Body of pancreas (tissue), 4 donors: Measurements from ENCODE around the gene CUL4A. TPM values are rescaled to one million over a fixed set of nuclear protein-coding genes. Genes with fewer than 3 reads are reported as not detected.

ENCODE experiments used
- ATAC-seq: fragments of 150-250 bp; one replicate; pipeline ENCODE4 v1.9.1; 2016
- DNase-seq, 4 donors: peaks; one replicate each; pipeline ENCODE4 v3.0.0-alpha.2; 2019
- H3K27ac ChIP-seq, 4 donors: fragments of 200-600 bp; sonication (generic); 1 replicate in 3 of 4; 2 replicates in 1 of 4; pipeline versions ENCODE4 v1.5.1 to v1.6.1; 2016 to 2019; ENCODE audit warnings: mild to moderate bottlenecking in 1 of 4, mixed read lengths in 1 of 4, moderate library complexity in 1 of 4
- H3K27me3 ChIP-seq, 2 donors: fragments of 200-600 bp; sonication (generic); one replicate each; pipeline ENCODE4 v1.6.0; 2016; ENCODE audit warnings: mild to moderate bottlenecking in 1 of 2
- H3K36me3 ChIP-seq, 2 donors: fragments of 200-600 bp; sonication (generic); replicated peaks in 1 of 2; 2 replicates each; pipeline ENCODE4 v1.5.1; 2016; ENCODE audit warnings: low read depth in 2 of 2; ENCODE audit not compliant: insufficient read depth in 1 of 2
- H3K4me1 ChIP-seq: fragments of 200-600 bp; sonication (generic); one replicate; pipeline ENCODE4 v1.6.0; 2016
- H3K4me3 ChIP-seq, 2 donors: fragments of 200-600 bp; sonication (generic); 1 replicate in 1 of 2; 2 replicates in 1 of 2; pipeline ENCODE4 v1.5.1; 2016 to 2019
- H3K9me3 ChIP-seq, 3 donors: fragments of 200-600 bp; sonication (generic); 1 replicate in 2 of 3; 2 replicates in 1 of 3; pipeline ENCODE4 v1.5.1; 2016
- POLR2A ChIP-seq, 3 donors: fragments of 450-650 bp; IDR thresholded peaks; one replicate each; pipeline ENCODE4 v1.6.1; 2016; ENCODE audit warnings: antibody characterized with exemption in 3 of 3, mild to moderate bottlenecking in 2 of 3
- WGBS, 2 donors: methylation state at CpG; one replicate each; pipeline ENCODE4 v1.1.5; 2017; 5-methylcytosine and 5-hydroxymethylcytosine counted together
- intact Hi-C: fragments of 100-400 bp; cut with DNase I; formaldehyde crosslinking; loops from one replicate; pipeline ENCODE4 v1.15.1; 2023
- total RNA-seq, 2 donors: library from RNA; depleted of rRNA; stranded (reverse); fragments of >200 nt; gene quantifications; one replicate each; pipeline ENCODE4 v1.1.0, GENCODE V29; 2016
- TF ChIP-seq, protein P1 (sequence below), 7 experiments: fragments of 450-650 bp in 4 of 7; fragments of 200-600 bp in 3 of 7; sonication (generic) in 3 of 7; IDR thresholded peaks; one replicate each; pipeline ENCODE4 v1.5.1; 2016 to 2019; ENCODE audit warnings: antibody characterized with exemption in 7 of 7

CUL4A gene
- total RNA-seq, 2 donors from 2014 or later = 44.4 to 62.3 TPM

DNA sequence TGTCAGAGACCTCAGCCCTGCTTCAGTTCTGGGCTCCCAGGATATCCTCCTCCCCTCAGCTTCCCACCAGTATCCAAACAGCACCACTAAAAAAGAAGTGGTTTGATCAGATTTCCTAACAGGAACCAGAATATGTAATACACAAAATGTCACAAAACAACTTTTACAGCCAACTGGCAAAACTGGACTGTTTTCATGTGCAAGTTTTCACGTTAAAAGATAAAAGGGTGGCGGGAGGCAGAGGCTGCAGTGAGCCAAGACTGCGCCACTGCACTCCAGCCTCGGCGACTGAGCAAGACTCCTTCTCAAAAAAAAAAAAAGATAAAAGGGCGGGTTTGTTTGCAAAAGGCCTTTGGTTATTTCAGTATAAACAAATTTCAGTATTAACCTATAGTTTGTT, 14.1 kb upstream of the CUL4A start:
- intact Hi-C loops = no loop called here
- 22 to 27% methylated on average over 6 of the region's 6 CpGs for WGBS, 2 donors
- H3K27ac ChIP-seq = peak overlapping the region in 2 of 4 donors; percentile 30 to 51
- H3K4me1 ChIP-seq = peaks cover 13% of the 10 kb centered on the region
- H3K36me3 ChIP-seq = peaks cover 3 to 22% of the 10 kb centered on the region in 2 donors
- H3K9me3 ChIP-seq = no peaks in the 10 kb centered on the region
- no peak overlapping the region for H3K4me3 ChIP-seq
- TF ChIP-seq, protein P1, sequence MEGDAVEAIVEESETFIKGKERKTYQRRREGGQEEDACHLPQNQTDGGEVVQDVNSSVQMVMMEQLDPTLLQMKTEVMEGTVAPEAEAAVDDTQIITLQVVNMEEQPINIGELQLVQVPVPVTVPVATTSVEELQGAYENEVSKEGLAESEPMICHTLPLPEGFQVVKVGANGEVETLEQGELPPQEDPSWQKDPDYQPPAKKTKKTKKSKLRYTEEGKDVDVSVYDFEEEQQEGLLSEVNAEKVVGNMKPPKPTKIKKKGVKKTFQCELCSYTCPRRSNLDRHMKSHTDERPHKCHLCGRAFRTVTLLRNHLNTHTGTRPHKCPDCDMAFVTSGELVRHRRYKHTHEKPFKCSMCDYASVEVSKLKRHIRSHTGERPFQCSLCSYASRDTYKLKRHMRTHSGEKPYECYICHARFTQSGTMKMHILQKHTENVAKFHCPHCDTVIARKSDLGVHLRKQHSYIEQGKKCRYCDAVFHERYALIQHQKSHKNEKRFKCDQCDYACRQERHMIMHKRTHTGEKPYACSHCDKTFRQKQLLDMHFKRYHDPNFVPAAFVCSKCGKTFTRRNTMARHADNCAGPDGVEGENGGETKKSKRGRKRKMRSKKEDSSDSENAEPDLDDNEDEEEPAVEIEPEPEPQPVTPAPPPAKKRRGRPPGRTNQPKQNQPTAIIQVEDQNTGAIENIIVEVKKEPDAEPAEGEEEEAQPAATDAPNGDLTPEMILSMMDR (IDR thresholded peaks at IDR 0.05) = no peak
- TF ChIP-seq POLR2A (IDR thresholded peaks at IDR 0.05) = no peak
- DNase-seq (peak in 2 of 4 donors; percentile 38 to 50), ATAC-seq (peak; percentile 70)
- no peaks in the 10 kb centered on the region for H3K27me3 ChIP-seq

DNA sequence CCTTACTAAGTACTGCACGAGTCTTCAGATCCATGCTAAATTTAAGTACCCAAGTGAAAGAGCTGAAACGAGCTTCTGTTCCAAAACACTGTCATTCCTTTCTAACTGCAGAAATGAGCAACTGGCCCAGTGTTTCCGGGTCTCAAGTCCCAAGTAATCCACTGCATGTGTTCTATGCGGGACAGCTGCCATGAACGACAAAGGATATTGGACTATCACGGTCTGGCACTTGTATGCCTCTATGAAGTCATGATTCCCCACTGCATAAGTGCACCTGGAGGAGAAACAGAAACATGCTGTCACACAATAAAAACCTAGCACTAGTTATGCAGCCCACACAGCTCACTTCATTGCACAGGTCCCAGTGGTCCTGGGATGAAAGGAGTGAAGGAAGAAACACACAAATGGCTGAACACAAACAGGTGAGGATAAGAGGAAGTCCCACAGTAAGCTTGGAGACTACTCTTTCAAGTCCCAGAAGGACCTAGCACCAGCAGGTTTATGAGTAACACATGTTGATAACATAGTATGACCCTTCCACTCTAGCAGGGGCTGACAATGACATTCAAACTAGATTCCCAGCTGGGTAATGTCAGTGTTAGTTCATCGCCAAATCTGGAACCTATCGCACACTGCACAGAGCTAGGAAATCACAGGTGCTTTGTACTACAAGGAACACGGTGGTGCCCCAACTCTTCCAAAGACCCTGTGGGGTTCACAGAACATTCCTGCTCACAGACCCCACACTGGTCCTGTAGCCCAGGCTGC, 12.3 kb upstream of the CUL4A start:
- Histone ChIP-seq H3K27me3 (no peaks in the 10 kb centered on the region), H3K4me1 (peaks cover 13% of the 10 kb centered on the region), H3K4me3 (no peak overlapping the region), H3K36me3 (peaks cover 3 to 22% of the 10 kb centered on the region in 2 donors), H3K27ac (no peak overlapping the region), H3K9me3 (no peaks in the 10 kb centered on the region)
- no peak for TF ChIP-seq POLR2A (IDR thresholded peaks at IDR 0.05)
- TF ChIP-seq, protein P1 (IDR thresholded peaks at IDR 0.05) = no peak
- intact Hi-C loops = no loop called here
- ATAC-seq (no peak), DNase-seq (no peak)
- WGBS, 2 donors = 87 to 88% methylated on average over 9 of the region's 9 CpGs

DNA sequence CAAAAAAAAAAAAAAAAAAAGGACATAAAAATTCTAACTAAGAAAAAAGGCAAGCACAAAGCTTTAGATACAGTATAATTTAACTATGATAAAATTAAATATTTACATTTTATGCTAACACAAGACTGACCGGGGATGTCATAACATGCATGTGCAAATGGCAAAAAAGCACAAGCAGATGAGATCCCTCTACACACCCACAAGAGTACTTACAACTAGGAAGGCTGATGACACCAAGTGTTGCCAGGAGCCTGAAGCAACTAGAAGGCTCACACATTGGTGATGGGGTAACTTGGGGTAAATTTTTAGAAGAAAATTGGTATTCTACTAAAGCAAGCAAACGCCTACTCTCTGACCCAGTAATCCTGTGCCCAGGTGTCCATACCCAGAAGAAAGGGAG, 7.6 kb upstream of the CUL4A start:
- H3K27ac ChIP-seq = no peak overlapping the region
- 80 to 86% methylated on average over 2 of the region's 2 CpGs for WGBS, 2 donors
- H3K4me3 ChIP-seq = no peak overlapping the region
- intact Hi-C loops = no loop called here
- H3K9me3 ChIP-seq = no peaks in the 10 kb centered on the region
- H3K4me1 ChIP-seq = peaks cover 27% of the 10 kb centered on the region
- no peak for DNase-seq
- H3K27me3 ChIP-seq = no peaks in the 10 kb centered on the region
- ATAC-seq = no peak
- TF ChIP-seq, protein P1 (IDR thresholded peaks at IDR 0.05) = no peak
- TF ChIP-seq POLR2A (IDR thresholded peaks at IDR 0.05) = no peak
- peaks cover 3 to 15% of the 10 kb centered on the region in 2 donors for H3K36me3 ChIP-seq

DNA sequence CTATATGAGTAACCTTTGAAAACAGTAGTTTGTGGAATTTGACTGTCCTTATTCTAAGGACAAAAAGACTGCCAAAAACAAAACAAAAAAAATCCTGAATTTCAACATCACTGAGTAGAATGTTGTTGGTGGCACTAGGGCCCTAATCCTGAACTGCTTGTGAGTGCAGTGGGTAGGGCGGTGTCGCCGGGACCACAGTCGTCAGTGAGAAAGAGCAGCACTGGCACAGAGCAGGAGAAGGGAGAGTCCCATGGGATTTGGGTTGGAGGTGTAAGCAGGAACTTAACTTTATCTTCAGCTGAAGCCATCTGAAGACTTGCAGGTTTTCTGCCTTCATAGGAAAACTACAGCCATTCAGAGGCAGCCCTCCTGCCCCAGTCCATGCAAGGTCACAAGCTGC, 6.5 kb upstream of the CUL4A start:
- Histone ChIP-seq H3K27me3 (no peaks in the 10 kb centered on the region), H3K36me3 (peaks cover 0 to 5% of the 10 kb centered on the region in 2 donors), H3K9me3 (no peaks in the 10 kb centered on the region), H3K4me3 (no peak overlapping the region), H3K27ac (no peak overlapping the region), H3K4me1 (peaks cover 37% of the 10 kb centered on the region)
- intact Hi-C loops = no loop called here
- no peak for ATAC-seq
- WGBS, 2 donors = 81 to 89% methylated on average over 4 of the region's 4 CpGs
- no peak for DNase-seq
- TF ChIP-seq, protein P1 (IDR thresholded peaks at IDR 0.05) = no peak
- no peak for TF ChIP-seq POLR2A (IDR thresholded peaks at IDR 0.05)
